ENCODE measurements around the gene NKX6-2.
"Not testable (repeated sequence)": the region's sequence is repeated elsewhere in the genome, so short reads cannot be mapped to it uniquely, and the experiment has no call there.

NKX6-2 gene

GRCh38 chr10:132812520-132812919 is 26.6 kb upstream of the NKX6-2 start:
- no peak for DNase-seq

GRCh38 chr10:132811891-132812481 is 26.0 kb upstream of the NKX6-2 start:
- DNase-seq = no peak

- no peak for DNase-seq
Measured at GRCh38 chr10:132810807-132811700, 25.1 kb upstream of the NKX6-2 start.

GRCh38 chr10:132810141-132810806 is 24.3 kb upstream of the NKX6-2 start:
- no peak for DNase-seq

GRCh38 chr10:132809232-132810140 is 23.5 kb upstream of the NKX6-2 start:
- no peak for DNase-seq

GRCh38 chr10:132808383-132809231 is 22.7 kb upstream of the NKX6-2 start:
- no peak for DNase-seq

GRCh38 chr10:132807621-132808049 is 21.7 kb upstream of the NKX6-2 start:
- no peak for DNase-seq

GRCh38 chr10:132806561-132807003 is 20.6 kb upstream of the NKX6-2 start:
- DNase-seq = no peak

GRCh38 chr10:132806110-132806509 is 20.2 kb upstream of the NKX6-2 start:
- DNase-seq = no peak

GRCh38 chr10:132805599-132805998 is 19.7 kb upstream of the NKX6-2 start:
- DNase-seq = no peak

- no peak for DNase-seq
Measured at GRCh38 chr10:132804785-132805426, 19.0 kb upstream of the NKX6-2 start.

- DNase-seq = no peak
Measured at GRCh38 chr10:132804287-132804686, 18.3 kb upstream of the NKX6-2 start.

GRCh38 chr10:132803416-132804210 is 17.7 kb upstream of the NKX6-2 start:
- DNase-seq = no peak

- no peak for DNase-seq
Measured at GRCh38 chr10:132802694-132803320, 16.9 kb upstream of the NKX6-2 start.

GRCh38 chr10:132802048-132802447 is 16.1 kb upstream of the NKX6-2 start:
- no peak for DNase-seq

GRCh38 chr10:132799865-132800264 is 13.9 kb upstream of the NKX6-2 start:
- no peak for DNase-seq

- DNase-seq = no peak
Measured at GRCh38 chr10:132798876-132799275, 12.9 kb upstream of the NKX6-2 start.

- DNase-seq = no peak
Measured at GRCh38 chr10:132798403-132798802, 12.5 kb upstream of the NKX6-2 start.

GRCh38 chr10:132797986-132798385 is 12.0 kb upstream of the NKX6-2 start:
- DNase-seq = not testable (repeated sequence)

- DNase-seq = no peak
Measured at GRCh38 chr10:132796846-132797245, 10.9 kb upstream of the NKX6-2 start.
